Left cardiac atrium (tissue), 4 donors: ENCODE measurements around the gene MFSD11. TPM values are rescaled to one million over a fixed set of nuclear protein-coding genes. Genes with fewer than 3 reads are reported as not detected.
"Not testable (repeated sequence)": the region's sequence is repeated elsewhere in the genome, so short reads cannot be mapped to it uniquely, and the experiment has no call there.

Experiments
- ATAC-seq, 2 donors: fragments of 200-7000 bp; cut with Tn5 transposase; one replicate each; pipeline ENCODE4 v1.9.1; 2020; ENCODE audit warnings: mild to moderate bottlenecking in 2 of 2, moderate library complexity in 2 of 2
- DNase-seq: peaks from one replicate; pipeline ENCODE4 v3.0.0-alpha.2; 2020
- intact Hi-C, 2 donors: fragments of 100-400 bp; cut with DNase I; formaldehyde crosslinking; loops; one replicate each; pipeline versions ENCODE4 v1.14.1 to v1.15.1; 2022 to 2023
- long read RNA-seq: library from polyadenylated mRNA; unstranded; transcript quantifications from one replicate; pipeline ENCODE4 v2.0.0, GENCODE V29; 2021
- total RNA-seq, 2 donors: library from RNA; stranded (reverse); fragmentation: NEBNext Ultra II Directional; extraction: Animal tissue kit (Norgen Biotek cat#: 25700); gene quantifications; one replicate each; pipeline ENCODE4 v1.2.1, GENCODE V29; 2021
- donor health status: DM: no; HTN: yes; CAD: no.
- donor health status: DM: no; HTN: yes; CAD: no; lungs with severe emphysema.
- donor health status: DM: yes; HTN: yes; CAD: no.
- donor health status: Dilated cardiomyopathy.

The MFSD11 gene
- 10 to 100 TPM; 23.0 to 28.0 TPM for total RNA-seq
- long read RNA-seq, transcript MFSD11-217 (14 exons, 1,891 nt), result minor isoform, 5 of 40 reads
- long read RNA-seq, transcript MFSD11-211 (13 exons, 3,612 nt), result major isoform, 17 of 40 reads
- long read RNA-seq, partial matches to known transcripts, result 1 of 40 reads
- long read RNA-seq, other reads (novel, unspliced or antisense), result 12 of 40 reads

- intact Hi-C loops, result no loop called here
- DNase-seq (peak; percentile 93), ATAC-seq (peak; percentile 79 to 85)
Measured at GRCh38 chr17:76737676-76738467, at the start of gene MFSD11. TSS of gene MFSD11 (plus strand) at chr17:76738119. CDS start at chr17:76738353, 234 bp downstream.

DNA sequence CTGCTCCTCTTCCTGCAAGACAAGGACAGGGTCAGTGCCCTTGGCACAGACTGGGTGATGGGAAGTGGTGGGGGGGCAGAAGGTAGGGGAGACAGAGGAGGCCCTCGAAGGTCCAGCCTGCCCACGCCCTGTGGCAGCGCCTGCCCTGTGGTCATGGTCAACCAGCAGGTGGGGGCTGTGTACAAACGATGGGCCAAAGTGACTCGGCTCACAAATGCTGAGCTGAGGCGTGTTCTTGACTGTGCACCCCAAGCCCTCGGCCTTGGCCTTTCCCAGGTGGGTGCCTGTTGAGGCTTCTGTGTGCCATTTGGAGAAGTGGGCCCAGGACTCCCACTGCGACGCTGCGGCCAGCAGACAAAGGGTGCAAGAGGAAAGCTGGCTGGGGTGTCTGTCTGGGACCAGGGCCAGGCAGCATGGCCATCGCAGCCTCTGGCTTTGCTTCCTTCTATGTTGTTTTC is 49.7 kb upstream of the MFSD11 start:
- ATAC-seq, result peak; percentile 12 to 51
- peak; percentile 52 for DNase-seq
- intact Hi-C loops, result no loop called here

DNA sequence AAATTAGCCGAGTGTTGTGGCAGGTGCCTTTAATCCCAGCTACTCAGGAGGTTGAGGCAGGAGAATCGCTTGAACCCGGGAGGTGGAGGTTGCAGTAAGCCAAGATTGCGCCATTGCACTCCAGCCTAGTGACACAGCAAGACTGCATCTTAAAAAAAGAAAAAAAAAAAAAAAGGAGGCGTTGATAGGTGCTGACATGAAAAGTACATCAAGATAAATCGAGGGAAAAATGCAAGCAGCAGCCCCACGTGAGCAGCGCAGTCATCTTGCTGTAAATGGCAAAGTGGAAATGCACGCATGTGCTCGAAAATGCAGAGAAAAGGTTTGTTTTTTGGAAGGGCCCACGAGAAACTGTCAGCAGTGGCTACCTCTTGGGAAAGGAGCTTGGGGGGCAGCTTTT is 48.1 kb upstream of the MFSD11 start:
- ATAC-seq (no peak), DNase-seq (no peak)
- intact Hi-C loops, result no loop called here

DNA sequence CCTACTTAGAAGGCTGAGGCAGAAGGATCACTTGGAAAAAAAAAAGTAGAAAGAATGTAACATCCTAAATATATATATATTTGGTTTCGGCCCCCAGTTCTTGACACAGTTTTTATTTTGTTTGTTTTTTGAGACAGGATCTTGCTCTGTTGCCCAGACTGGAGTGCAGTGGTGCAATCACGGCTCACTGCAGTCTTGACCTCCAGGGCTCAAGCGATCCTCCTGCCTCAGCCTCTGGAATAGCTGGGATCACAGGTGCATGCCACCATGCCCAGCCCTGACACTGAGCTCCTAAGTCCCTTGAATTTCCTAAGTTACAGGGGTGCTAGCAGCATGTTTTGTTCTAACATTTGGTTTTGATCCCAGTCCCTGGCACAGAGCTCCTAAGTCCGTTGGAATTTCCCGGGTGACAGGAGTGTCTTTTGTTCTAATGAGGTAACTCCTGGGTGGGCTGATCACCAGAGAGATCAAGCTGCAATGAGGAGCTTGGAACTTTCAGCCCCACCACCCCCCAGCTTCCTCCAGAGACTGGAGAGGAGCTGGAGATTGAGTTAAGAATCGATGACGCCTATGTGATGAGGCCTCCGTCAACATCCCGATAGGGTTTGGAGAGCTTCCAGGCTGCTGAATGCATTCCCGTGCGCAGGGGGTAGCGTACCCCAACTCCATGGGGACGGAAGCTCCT is 47.2 kb upstream of the MFSD11 start:
- ATAC-seq (no peak), DNase-seq (no peak)
- intact Hi-C loops, result no loop called here

GRCh38 chr17:76691379-76692191 is 46.3 kb upstream of the MFSD11 start:
- intact Hi-C loops, result no loop called here
- DNase-seq, result no peak

GRCh38 chr17:76695059-76695831 is 42.7 kb upstream of the MFSD11 start:
- ATAC-seq, result no peak
- intact Hi-C loops, result no loop called here
- no peak for DNase-seq

More at GRCh38 chr17:76691379-76692191, 46.3 kb upstream of the MFSD11 start:
- no peak for ATAC-seq

DNA sequence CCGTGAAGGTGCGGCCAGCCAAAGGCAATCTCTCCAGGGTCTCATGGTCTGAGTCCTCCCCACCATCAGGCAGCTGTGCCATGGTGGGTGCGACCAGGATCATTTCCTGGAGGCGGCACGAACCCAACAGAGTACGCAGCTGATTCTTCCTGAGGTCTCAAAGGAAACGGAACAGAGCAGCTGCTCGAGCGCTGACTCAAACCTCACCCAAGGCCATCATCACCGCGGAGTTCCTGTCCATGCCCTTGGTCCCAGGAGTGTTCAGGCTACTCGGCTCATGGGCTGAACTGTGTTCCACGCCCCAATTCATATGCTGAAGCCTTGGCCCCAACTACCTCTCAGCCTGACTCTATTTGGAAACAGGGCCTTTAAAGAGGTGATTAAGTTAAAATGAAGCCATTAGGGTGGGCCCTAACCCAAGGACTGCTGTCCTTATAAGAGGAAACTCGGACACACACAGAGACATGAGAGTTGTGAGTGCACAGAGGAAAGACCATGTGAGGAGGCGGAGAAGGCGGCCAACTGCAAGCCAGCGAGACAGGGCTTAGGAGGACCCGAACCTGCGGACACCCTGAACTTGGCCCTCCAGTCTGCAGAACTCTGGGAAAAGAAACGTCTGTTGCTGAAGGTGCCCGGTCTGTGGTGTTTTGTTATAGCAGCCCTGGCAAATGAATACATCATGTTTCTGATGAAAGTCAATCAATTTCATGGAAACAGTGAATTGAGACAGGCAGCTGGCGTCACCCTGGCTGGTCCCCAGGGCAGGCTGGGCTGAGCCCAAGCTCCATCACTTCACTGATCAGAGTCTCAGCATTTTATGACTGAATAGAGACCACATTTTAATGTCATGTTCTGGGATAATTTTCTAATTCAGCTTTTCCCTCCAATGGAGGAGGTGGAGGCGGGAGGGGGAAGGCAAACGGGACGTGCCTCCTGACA is 40.9 kb upstream of the MFSD11 start:
- ATAC-seq, result peak in 1 of 2 donors; percentile 20
- peak; percentile 75 for DNase-seq

GRCh38 chr17:76697702-76698465 is 40.0 kb upstream of the MFSD11 start:
- ATAC-seq, result peak; percentile 39 to 41
- peak; percentile 53 for DNase-seq
- intact Hi-C loops, result no loop called here

More for the DNA sequence above, 40.9 kb upstream of the MFSD11 start:
- intact Hi-C loops, result no loop called here

DNA sequence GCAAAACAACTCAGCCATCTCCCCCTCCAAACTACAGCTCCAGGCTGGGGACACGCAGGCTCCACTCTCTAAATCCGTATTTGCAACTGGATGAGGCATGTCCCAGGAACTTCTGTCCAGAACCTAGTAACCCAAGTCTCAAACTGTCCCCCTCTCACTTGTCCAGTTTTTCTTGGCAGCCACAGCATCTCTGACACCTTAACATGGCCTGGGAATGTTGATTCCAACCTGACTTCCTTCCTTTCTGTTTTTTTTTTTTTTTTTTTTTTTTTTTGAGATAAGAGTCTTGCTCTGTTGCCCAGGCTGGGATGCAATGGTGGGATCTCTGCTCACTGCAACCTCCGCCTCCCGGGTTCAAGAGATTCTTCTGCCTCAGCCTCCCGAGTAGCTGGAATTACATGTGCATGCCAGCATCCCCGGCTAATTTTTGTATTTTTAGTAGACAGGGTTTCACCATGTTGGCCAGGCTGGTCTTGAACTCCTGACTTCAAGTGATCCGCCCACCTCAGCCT is 39.4 kb upstream of the MFSD11 start:
- intact Hi-C loops, result not testable (repeated sequence)
- peak in 1 of 2 donors; percentile 16 for ATAC-seq

DNA sequence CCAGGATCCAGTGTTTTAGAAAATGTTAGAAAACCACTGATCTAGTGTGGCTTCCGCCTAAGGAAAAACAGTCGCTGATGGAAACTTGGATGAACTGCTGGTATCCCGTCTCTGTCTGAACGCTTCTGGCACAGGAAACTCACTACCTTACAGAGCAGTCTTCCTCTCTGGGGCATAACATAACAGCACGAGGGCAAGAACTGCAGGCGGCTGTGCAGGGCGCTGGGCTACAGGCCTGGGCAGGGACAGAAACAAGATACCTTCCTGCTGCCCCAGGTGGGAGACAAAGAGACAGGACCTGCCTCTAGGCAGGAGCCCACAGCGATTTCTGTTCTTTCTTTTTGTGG is 37.7 kb upstream of the MFSD11 start:
- DNase-seq (no peak), ATAC-seq (peak; percentile 3 to 11)
- intact Hi-C loops, result no loop called here

More for the DNA sequence above, 39.4 kb upstream of the MFSD11 start:
- DNase-seq, result not testable (repeated sequence)

GRCh38 chr17:76700617-76701470 is 37.1 kb upstream of the MFSD11 start:
- ATAC-seq, result peak; percentile 78 to 79
- peak; percentile 79 for DNase-seq
- intact Hi-C loops, result no loop called here

- ATAC-seq (no peak), DNase-seq (no peak)
- intact Hi-C loops, result no loop called here
Measured at GRCh38 chr17:76701471-76701967, 36.4 kb upstream of the MFSD11 start.

GRCh38 chr17:76702076-76702475 is 35.8 kb upstream of the MFSD11 start:
- DNase-seq, result no peak
- no peak for ATAC-seq
- intact Hi-C loops, result no loop called here

- intact Hi-C loops, result no loop called here
- ATAC-seq, result no peak
- no peak for DNase-seq
Measured at GRCh38 chr17:76702941-76703637, 34.8 kb upstream of the MFSD11 start.

- DNase-seq, result no peak
- intact Hi-C loops, result no loop called here
- no peak for ATAC-seq
Measured at GRCh38 chr17:76704805-76705204, 33.1 kb upstream of the MFSD11 start.
